Right ventricle myocardium superior (tissue), 1 donor: ENCODE results near the gene ZNF638. TPM values are rescaled to one million over a fixed set of nuclear protein-coding genes. Genes with fewer than 3 reads are reported as not detected.
"Not testable (repeated sequence)": the region's sequence is repeated elsewhere in the genome, so short reads cannot be mapped to it uniquely, and the experiment has no call there.

Experiments
- ATAC-seq: fragments of 200-7000 bp; cut with Tn5 transposase; one replicate; pipeline ENCODE4 v1.9.1; 2020; ENCODE audit warnings: mild to moderate bottlenecking; ENCODE audit not compliant: poor library complexity
- DNase-seq: peaks from one replicate; pipeline ENCODE4 v3.0.0-alpha.2; 2020
- intact Hi-C: fragments of 100-400 bp; cut with DNase I; formaldehyde crosslinking; loops from one replicate; pipeline ENCODE4 v1.11.2; 2022
- total RNA-seq: library from RNA; stranded (reverse); fragmentation: NEBNext Ultra II Directional; extraction: Animal tissue kit (Norgen Biotek cat#: 25700); gene quantifications from one replicate; pipeline ENCODE4 v1.2.1, GENCODE V29; 2021
- donor health status: DM: no; HTN: yes; CAD: no; lungs with severe emphysema.

The ZNF638 gene
- total RNA-seq, 1 donor from 2014 or later: 91.9 TPM

GRCh38 chr2:71445142-71445541 lies 113.6 kb downstream of the ZNF638 start:
- intact Hi-C loops, DNase-seq, ATAC-seq: not testable (repeated sequence)

GRCh38 chr2:71446505-71446904 lies 114.9 kb downstream of the ZNF638 start:
- intact Hi-C loops: no loop called here
- DNase-seq: no peak
- no peak for ATAC-seq

- intact Hi-C loops: no loop called here
- DNase-seq (no peak), ATAC-seq (no peak)
Measured at GRCh38 chr2:71449343-71449742, 117.8 kb downstream of the ZNF638 start.

- DNase-seq: no peak
- ATAC-seq: no peak
- intact Hi-C loops: no loop called here
Measured at GRCh38 chr2:71451705-71452104, 120.1 kb downstream of the ZNF638 start.

DNA sequence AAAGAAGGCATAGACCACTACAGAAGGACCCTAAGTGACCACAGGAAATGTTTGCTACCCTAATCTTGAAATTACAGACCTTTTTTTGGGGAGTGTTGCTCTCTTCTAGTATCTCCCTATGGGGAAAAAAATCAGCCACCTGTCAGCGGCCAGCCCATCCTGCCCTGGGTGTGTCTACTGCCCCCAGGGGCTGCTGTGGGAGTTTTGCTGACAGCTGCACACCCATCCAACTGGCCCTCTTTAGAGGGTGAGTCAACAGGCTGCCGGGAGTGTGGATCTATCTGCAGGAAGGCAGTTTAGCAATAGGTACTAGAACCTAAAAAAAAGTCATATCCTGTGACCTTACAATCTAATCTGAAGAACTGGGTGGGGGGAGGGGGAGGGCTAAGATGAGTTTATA lies 121.0 kb downstream of the ZNF638 start:
- intact Hi-C loops: no loop called here
- ATAC-seq (peak; percentile 20), DNase-seq (no peak)

DNA sequence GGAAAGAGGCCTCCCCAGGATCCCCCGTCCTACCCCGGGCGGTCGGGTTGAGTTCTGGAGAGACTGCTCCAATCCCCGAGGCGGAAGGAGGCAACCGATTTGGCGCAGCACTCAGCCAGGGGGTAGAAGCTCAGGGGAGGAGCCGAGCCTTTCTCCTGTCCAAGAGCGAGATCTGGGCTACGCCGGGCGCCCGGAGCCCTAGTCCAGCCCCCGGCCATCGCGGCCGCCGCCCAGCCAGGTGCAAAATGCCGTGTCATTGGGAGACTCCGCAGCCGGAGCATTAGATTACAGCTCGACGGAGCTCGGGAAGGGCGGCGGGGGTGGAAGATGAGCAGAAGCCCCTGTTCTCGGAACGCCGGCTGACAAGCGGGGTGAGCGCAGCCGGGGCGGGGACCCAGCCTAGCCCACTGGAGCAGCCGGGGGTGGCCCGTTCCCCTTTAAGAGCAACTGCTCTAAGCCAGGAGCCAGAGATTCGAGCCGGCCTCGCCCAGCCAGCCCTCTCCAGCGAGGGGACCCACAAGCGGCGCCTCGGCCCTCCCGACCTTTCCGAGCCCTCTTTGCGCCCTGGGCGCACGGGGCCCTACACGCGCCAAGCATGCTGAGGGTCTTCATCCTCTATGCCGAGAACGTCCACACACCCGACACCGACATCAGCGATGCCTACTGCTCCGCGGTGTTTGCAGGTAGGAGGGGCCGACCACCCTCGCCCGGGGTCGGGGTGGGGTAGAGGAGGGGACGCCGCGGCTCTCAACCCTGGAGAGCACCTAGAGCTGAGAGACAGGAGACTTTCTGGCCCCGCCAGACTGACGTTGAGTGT lies 122.0 kb downstream of the ZNF638 start, which contains the start of gene DYSF:
Gene DYSF, plus strand, starts transcription at position 158 of the 817 bp plus-strand sequence.
- ATAC-seq (peak; percentile 75), DNase-seq (peak; percentile 85)
- intact Hi-C loops: no loop called here

DNA sequence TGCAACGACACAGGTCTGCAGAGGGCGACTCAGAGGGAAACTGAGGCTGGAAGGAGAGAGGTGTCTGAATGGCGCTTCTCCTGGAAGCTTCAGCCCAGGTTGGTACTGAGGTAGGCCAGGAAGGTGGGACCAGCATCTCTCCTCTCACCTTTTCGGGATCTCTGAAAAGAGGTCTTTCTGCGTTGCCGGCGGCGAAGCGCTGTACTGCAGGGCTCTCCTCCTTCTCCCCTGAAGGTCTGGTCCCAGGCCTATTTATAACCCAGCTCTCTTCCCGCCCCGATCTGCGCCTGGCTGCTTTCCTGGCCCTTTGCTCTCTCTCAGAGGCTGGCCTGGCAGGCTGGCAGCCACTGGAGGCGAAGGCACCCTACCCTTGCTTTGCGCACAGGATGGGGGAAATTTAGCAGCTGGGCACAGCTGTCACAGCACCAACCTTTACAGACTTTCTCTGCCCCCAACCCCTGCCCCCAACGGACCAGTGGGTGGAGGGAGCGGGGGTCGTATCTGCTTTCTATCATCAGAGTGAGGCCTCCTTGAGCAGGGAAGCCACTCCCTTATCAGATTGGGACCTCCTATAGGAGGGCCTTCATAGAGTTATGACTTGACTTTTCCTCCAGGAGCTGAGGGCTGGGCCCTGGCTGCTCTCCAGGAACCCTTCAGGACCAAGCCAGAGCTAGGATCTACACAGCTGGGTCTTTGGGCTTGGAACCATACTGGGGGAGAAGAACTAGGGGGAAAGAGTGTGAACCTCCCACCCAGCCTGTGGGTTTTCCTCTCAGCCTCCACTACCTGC lies 122.8 kb downstream of the ZNF638 start:
- DNase-seq (peak; percentile 82), ATAC-seq (peak; percentile 78)
- intact Hi-C loops: no loop called here

GRCh38 chr2:71455011-71455740 lies 123.6 kb downstream of the ZNF638 start:
- intact Hi-C loops: no loop called here
- no peak for DNase-seq
- no peak for ATAC-seq

DNA sequence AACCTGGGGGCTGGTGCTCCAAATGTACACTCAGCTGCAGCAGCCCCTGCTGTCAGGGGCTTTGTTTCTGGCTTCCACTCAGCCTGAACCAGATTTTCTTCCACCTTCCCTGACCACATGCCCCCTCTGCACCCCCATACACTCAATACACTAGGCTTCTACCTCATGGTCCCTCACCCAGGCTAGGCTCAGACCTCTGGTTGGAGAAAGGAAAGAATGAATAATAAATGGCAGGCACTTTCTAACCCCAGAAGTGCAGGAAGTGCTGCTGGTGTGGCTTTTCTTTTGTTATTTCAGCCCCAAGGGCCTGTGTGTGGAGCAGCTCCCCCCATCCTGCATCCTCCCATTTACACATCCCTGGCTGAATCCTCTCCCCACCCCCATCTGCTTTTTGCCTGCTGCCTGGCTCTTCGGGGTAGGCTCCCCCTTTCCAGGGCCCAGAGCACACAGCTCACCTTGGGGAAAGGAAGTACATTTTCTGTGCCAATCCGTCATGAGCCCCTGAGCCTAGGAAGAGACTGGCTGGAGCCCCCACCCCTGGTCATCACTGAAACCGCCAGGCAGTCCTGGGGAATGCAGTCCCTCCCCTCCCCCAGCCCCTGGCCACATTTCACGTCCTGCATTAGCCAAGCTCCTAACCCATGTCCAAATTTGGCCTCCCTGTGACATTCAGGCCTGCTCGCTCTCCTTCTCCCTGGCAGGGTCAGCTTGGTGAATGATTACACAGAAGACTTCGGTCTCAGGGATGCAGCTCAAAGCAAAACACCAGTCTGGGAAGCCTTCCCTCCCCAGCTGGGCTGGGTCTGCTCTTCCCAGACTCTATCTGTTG lies 124.4 kb downstream of the ZNF638 start:
- DNase-seq (peak; percentile 64), ATAC-seq (peak; percentile 32)
- intact Hi-C loops: no loop called here

DNA sequence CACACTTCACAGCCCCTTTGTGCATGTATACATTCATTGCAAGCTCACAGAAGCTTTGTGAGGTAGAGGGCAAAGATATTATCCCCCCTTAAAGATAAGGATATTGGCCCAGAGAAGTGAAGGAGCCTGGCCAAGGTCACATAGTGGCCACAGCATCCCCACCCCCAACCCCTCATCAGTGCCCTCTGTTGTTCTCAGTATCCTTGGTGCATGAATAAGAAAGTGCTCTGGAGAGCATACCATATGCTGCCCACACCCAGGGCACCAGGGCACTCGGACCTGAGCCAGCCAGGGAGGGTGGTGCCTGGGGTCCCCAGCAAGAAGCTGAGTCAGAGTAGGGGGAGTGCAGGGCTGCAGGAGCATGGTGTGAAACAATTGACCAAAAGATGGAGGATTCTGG lies 125.0 kb downstream of the ZNF638 start:
- ATAC-seq (no peak), DNase-seq (no peak)
- intact Hi-C loops: no loop called here

DNA sequence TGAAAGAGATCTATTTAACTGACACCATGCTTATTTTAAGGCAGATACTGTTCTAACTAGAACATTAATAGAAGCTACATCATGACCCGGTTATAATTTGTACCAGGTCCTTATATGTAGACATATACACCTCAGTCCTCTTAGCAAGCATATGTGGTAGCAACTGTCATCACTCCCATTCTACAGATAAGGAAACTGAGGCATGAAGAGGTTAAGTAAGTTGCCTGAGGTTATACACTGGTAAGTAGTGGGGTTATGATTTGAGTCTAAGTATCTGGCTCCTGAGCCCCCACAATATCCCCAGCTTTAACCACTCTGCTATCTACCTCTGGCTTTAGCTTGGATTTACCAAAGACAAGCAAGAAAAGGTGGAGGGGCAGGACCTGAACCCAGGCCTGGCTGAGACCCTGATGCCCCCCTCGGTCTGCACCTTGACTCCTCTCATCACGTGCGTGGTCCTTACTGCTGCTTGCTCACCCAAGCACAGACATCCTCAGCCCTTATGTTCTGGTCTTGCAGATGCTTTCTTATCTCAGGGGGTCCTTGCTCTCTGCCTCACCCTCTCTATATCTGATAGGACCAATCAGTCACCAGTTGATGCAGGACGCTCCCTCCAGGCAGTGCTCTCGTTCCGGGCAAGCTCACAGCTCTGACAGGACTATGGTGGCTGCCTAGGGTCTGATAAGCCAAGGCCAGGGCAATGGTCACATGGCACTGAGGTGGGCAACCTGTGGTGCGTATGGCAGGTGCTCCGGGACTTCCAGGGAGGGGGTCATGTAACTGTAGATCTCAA lies 125.7 kb downstream of the ZNF638 start:
- intact Hi-C loops: no loop called here
- DNase-seq: no peak
- ATAC-seq: no peak

- DNase-seq: no peak
- no peak for ATAC-seq
- intact Hi-C loops: loop anchor here (2.0 kb wide), 1 partner anchor 53 kb away; no protein-coding TSS in a partner anchor
Measured at GRCh38 chr2:71457923-71458322, 126.3 kb downstream of the ZNF638 start.

GRCh38 chr2:71458413-71459083 lies 127.0 kb downstream of the ZNF638 start:
- ATAC-seq (peak; percentile 55), DNase-seq (no peak)
- intact Hi-C loops: loop anchor here (2.0 kb wide), 1 partner anchor 52 kb away; no protein-coding TSS in a partner anchor

DNA sequence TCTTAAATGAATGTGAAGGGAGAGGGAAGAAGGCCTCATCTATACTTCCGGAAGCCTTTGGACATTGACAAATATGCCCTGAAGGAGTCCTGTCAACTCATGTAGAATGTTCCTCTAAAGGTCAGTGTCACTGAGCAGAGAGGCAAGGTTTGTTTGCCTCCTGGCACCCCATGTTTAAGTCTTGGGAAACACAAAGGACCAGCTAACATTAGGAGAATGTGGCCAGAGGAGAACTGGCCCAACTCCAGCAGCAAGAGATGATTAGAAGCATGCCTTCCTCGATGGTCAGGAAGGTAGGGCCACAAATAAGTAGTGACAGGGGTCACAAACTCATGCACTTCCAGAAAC lies 127.5 kb downstream of the ZNF638 start:
- intact Hi-C loops: loop anchor here (2.0 kb wide), 1 partner anchor 52 kb away; no protein-coding TSS in a partner anchor

DNA sequence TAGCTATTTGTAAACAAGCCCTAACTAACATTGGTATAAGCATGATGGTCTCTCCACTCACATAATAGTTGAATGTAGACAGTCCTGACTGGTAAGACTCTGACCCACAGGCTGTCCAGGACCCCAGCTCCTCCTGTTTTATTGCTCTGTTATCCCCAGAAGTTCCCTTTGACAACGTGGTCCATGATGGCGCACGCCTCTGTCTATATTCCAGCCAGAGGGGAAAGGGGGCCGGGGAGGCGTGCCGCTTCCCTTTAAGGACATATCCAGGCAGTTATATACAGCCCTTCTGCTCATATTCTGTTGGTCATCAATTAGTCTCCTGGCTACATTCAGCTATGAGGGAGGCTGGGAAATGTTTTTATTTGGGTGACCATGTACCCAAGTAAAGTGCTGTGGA lies 128.5 kb downstream of the ZNF638 start:
- DNase-seq (no peak), ATAC-seq (no peak)
- intact Hi-C loops: no loop called here

More for the DNA sequence above, 127.5 kb downstream of the ZNF638 start:
- DNase-seq (no peak), ATAC-seq (no peak)

GRCh38 chr2:71460595-71461303 lies 129.2 kb downstream of the ZNF638 start:
- ATAC-seq: peak; percentile 24
- intact Hi-C loops: no loop called here
- no peak for DNase-seq
